Measurements from ENCODE around the gene LST1.
A peak's percentile ranks its signal among the peaks of the same experiment; 100 is the strongest.
"Not testable (repeated sequence)": the region's sequence is repeated elsewhere in the genome, so short reads cannot be mapped to it uniquely, and the experiment has no call there.

The LST1 gene

DNA sequence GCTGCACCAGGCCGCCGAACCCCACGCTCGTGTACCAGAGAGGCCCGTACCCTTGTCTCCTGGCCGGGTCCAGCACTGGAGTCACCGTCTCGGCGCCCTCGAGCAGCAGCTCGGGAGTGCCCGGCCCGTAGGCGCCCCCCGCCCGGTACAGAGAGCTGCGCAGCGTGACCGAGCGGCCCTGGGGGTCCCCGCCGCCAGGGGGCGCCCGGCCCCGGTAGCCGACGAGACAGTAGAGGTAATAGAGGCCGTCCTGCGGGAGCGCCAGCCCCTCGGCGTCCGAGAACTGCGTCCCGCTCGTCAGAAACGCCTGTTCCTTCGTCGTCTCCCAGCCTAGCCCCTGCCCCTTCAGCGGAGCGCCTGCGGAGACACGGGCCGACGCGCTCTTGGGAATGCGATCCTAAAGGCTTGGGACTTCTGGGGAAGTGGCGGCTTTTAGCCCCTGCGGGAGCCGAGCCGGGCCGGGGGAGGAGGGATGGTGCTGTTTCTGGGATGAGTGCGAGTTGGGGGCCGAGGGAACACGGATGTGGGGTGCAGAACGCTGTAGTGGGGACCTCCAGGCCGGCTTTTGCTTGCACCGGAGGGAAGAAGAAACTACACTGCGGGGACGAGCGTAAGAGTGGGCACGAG lies 5.2 kb upstream of the LST1 start:
- peak; percentile 94 for DNase-seq (ENCODE audit: low read depth, low spot score)

DNA sequence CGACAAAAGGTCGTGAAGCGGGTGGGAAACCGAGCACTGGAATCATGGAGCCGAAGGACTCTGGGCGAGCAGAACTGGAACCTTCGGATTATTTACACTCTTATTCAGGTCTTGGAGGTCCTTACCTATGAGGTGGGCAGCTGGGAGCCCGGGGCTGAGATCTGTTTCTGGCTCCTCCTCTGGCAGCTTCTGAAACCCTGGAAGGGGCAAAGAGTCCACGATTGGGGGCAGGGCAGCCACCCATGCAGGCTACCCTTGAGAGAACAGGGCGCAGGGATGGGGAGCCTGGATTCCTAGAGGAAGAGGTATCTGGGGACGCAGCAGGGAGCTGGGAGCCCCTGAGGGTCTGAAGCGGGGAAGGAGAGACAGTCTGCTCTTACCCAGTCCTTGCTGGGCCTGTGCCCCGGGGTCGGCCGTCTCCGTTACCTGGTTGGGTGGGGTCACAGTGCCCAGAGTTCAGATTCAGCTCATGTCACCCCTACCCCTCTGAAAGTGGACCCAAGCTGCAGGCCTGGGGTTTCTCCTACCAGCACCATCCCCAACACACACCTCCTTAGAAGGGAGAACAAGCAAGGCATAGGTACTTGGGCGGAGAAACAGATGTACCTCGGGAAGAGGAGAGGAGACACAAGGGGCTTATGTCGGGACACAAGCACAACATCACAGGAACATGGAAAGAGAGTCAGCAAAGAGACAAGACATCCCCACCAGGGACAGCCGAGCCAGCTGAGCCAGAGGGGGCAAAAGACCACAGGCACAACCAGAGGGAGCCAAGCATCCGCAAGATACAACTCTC lies 4.4 kb upstream of the LST1 start:
- no peak for DNase-seq (ENCODE audit: low read depth, low spot score)

DNA sequence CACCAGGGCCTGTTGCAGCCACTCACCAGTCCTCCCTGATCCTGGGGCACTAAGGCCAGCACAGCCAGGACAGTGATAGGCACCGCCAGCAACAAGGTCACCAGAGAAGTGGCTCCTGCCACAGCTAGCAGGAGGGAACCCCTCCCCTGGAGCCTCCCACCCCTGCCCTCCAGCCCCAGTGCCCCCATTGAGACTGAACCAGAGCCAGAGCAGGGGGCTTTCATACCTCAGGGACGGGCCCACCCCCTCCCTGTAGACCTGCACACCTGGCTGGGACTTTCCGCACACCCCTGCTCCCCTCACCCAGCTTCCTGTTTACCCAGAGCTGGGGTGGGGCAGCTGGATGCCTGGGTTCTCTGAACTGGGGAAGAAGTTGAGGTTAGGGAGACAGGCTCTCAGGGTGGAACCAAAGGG lies 3.8 kb upstream of the LST1 start, which contains the start of gene LTB:
Gene LTB (minus strand): TSS at position 195 of the 414 bp plus-strand sequence. CDS start 7 bp downstream, at position 188.
- no peak for DNase-seq (ENCODE audit: low read depth, low spot score)

DNA sequence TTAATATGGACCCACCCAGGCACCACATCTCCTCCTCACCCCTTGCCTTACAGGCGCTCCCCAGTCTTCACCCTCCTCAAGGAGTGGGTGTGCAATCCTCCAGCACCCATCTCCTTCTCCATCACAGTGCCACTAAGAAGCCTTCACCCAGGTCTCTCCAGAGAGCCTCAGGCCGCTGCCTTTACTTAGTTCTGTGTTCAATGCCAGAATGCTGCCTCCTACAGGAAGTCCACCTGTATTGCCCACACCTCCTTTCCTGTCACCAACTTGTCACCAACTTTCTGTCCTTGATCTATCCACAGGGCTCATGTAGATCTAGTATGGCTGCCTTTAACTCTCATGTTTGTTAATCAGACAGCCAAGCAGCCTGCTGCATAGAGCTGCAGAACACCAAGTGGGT lies 586 bp upstream of the LST1 start:
- DNase-seq (ENCODE audit: low read depth, low spot score) = no peak

DNA sequence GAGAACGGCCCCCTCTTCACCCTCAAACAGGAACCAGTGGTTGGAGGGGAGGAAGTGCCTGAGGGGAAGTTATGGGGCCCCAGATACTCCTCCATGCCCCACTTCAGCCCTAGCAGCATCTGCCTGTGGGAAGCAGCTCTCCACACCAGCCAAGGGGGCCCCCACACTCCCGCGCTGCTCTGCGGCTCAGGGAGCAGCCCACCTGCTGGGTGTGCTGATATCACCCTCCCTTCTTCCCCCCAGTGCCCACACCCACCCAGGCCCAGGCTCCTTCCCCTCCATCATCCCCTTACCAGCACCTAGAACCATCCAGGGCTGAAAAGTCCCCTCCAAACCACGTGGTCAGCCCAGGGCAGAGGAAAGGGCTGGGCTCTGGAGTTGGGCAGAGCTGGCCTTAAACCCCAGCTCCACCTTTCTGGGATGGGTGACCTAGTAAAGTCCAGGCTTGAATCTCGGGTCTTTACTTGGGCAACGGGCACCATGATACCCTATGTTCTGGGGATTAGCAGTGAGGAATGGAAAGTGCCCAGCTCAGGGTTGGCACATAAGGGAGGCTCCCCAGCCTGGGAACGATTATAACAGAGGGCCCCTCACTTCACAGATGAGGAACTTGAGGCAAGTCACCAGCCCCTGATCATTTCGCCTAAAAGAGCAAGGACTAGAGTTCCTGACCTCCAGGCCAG lies 663 bp downstream of the LST1 start:
- no peak for DNase-seq (ENCODE audit: low read depth, low spot score)

DNA sequence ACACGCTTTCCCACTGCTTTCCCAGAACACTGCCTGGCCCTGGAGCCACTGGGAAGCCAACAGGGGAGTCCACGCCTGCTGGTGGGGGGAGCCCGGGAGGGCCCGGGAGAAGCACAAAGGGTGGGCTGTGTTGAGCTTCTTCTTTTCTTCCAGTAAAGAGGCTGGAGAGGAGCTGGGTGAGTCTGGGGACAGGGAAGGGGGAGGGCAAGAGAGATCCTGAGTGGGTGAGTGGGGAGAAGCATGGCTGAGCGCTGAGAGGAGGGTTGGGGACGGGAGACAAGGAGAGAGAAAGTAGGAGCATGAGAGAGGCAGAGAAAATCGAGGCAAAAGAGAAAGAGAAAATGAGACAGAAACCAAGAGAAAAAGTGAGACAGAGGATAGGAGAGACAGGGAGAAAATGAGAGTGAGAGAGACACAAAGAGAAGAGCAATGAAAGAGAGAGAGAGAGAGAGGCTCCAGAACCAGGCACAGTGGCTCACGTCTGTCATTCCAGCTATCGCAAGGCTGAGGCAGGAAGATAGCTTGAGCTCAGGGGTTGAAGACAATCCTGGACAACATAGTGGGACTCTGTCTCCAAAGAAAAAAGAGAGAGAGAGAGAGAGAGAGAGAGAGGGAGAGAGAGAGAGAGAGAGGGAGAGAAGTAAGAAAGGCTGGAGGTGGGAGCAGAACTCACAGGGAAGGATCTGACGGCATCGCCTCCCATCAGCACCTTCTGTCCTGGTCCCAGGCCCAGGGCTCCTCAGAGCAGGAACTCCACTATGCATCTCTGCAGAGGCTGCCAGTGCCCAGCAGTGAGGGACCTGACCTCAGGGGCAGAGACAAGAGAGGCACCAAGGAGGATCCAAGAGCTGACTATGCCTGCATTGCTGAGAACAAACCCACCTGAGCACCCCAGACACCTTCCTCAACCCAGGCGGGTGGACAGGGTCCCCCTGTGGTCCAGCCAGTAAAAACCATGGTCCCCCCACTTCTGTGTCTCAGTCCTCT lies 2.0 kb downstream of the LST1 start:
- DNase-seq (ENCODE audit: low read depth, low spot score) = no peak

DNA sequence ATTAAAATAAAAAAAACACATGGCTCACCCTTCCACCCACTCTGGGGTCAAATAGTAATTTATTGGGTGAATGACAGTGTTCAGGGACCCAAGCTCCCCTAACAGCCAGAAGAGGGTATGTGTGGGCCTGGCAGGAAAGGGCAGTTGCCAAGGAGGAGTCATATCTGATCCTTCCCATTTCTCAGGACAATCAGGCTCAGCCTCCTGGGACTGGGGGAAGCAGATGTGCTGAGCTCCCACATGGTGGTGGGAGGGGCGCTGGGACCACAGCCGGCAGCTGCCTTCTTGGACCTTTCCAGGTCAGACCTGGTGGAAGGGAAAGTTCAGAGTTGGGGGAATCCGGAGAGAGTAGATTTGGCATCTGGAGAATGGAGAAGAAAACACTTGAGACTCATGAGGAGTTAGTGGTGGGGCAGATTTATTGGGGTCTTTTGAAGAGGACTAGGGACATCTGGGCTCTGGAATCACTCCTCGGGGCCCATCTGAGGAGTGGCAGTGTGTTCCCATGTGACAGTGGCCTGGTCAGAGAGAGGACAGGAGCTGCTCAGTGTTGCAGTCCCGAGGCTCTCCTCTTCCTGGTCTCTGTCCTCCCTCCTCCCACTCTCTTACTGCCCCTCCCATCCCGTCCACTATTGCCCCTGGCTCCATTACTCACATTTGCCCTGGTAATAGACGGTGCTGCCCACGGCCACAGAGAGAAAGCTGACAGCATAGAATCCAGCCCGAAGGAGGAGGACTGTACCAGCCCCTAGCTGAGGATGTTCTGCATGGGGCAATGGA lies 3.0 kb downstream of the LST1 start:
- no peak for DNase-seq (ENCODE audit: low read depth, low spot score)

DNA sequence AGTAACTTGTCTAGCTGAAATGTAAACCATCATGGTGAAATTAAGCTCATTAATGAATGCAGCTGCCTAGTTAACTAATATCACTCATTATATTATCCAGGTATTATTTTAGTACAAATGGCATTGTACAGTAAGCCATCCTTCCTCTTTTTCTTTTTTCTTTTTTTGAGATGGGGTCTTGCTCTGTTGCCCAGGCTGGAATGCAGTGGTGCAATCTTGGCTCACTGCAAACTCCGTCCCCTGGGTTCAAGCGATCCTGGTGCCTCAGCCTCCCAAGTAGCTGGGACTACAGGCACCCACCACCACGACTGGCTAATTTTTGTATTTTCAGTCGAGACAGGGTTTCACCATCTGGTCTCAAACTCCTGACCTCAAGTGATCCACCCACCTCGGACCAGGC lies 4.6 kb downstream of the LST1 start:
- not testable (repeated sequence) for DNase-seq (ENCODE audit: low read depth, low spot score)

DNA sequence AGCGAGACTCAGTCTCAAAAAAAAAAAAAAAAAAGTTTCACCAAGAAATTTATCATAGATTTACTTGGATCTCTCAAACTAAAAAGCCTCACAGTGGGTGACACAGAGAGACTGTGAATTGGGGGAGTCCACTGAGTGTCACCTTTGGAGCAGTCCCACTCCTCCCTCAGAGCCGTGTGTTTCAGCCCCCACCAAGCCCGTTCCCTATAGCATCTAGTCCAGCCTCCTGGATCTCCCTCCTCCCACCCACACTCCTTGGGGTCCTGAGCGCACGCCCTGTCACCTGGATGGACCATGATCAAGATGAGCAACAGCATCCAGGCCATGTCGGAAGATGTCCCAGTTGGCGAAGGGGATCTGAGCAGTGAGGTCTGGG lies 6.3 kb downstream of the LST1 start:
- DNase-seq (ENCODE audit: low read depth, low spot score) = no peak

DNA sequence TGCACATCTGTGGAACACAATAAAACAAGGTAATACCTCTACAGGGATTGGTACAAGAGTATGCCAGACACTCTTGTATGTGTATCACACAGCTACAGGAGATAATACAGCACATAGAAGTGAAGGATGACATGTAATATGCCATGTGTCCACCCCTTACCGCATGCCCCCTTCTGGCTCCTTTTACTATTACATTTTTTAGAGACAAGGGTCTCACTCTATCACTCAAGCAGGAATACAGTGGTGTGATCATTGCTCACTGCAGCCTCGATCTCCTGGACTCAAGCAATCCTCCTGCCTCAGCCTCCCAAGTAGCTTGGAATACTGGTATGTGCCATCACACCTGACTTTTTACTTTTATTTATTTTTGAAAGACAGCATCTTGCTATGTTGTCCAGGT lies 10.9 kb downstream of the LST1 start:
- DNase-seq (ENCODE audit: low read depth, low spot score) = peak; percentile 27

DNA sequence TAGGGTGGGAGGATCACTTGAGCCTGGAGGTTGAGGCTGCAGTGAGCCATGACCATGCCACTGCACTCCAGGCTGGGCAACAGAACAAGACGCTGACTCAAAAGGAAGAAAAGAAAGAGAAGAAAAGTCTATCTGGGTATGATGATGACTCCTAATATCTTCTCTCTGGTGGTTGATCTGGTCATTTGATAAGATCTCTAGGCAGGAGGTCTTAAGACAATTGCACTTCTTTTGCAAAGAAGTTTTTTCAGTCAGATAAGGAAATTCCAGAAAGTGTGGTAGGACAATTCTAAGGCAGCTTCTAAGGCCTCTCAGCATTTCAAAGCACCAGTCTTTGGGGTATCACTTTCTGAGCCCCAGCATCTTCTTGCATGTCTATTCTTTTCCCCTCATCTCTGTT lies 21.2 kb downstream of the LST1 start:
- DNase-seq (ENCODE audit: low read depth, low spot score) = no peak

DNA sequence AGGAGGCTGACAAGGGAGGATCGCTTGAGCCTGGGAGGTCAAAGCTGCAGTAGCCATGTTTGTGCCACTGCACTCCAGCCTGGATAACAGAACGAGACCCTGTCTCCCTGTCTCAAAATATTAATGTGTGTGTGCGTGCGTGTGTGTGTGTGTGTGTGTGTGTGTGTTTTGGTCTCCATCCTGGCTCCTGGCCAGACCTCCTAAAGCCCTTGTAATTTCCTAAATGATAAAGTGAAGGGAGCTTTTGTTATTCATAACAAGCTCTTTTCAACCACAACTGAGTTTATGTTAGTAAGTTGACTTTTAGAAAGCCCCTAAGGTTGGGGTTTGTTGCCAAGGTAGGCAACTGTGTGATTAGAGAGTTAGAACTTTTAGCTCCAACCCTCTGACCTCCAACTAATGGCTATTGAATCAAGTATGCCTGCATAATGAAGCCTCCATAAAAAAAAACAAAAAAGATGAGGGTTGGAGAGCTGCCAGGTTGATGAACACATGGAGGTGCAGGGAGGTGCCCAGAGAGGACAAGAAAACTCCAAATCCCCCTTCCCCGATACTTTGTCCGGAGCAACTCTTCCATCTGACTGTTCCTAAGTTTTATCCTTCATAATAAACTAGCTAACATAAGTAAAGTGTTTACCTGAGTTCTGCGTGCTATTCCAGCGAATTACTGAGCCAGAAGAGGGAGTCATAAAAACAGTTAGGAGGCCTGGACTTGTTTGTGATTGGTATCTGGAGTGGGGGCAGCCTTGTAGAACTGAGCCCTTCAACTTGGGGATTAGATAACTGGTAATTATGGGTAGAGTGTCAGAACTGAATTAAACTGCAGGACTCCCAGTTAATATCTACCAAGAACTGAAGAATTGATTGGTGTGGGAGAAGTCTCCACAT lies 23.7 kb downstream of the LST1 start:
- no peak for DNase-seq (ENCODE audit: low read depth, low spot score)

DNA sequence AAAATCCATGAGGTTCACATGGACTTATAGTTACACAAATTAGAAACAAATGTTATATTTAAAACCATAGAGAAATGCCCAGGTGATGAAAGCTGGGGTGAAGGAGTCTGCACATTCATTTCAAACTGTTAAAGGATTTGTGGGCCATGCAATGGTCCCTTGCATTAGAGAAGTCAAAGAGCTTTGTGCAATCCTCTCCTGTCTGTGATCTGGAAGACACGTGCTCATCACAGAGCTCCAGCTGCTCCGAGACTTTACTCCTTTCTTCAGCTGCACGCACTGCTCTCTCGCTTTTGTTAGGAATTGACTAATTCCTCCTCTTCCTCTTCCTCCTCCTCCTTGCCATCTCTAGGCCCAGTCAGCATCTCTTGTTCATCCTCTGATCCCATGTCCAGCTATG lies 24.9 kb downstream of the LST1 start:
- no peak for DNase-seq (ENCODE audit: low read depth, low spot score)

DNA sequence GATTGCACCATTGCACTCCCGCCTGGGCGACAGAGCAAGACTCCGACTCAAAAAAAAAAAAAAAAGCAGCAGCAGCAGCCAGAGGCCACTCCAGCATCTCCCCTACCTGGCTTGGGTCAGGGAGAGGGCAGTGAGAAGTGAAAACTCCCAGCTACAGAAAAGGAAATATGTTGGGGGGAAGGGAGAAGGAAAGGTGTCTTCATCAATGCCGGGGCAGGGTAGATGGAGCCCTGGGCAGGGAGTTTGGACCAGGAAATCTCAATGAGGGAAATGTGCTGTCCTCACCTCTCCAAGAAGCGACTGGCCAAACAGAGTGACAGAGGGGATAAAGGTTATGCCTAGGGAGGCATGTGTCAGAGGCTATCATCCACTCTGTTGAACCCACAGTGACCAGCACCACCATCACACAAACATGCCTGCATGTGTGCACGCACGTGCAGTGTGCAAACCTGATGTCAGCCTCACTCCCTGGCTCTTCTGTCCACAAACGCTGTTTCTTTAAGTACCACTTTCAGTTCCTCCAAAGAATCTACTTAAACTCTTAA lies 28.1 kb downstream of the LST1 start:
- no peak for DNase-seq (ENCODE audit: low read depth, low spot score)

DNA sequence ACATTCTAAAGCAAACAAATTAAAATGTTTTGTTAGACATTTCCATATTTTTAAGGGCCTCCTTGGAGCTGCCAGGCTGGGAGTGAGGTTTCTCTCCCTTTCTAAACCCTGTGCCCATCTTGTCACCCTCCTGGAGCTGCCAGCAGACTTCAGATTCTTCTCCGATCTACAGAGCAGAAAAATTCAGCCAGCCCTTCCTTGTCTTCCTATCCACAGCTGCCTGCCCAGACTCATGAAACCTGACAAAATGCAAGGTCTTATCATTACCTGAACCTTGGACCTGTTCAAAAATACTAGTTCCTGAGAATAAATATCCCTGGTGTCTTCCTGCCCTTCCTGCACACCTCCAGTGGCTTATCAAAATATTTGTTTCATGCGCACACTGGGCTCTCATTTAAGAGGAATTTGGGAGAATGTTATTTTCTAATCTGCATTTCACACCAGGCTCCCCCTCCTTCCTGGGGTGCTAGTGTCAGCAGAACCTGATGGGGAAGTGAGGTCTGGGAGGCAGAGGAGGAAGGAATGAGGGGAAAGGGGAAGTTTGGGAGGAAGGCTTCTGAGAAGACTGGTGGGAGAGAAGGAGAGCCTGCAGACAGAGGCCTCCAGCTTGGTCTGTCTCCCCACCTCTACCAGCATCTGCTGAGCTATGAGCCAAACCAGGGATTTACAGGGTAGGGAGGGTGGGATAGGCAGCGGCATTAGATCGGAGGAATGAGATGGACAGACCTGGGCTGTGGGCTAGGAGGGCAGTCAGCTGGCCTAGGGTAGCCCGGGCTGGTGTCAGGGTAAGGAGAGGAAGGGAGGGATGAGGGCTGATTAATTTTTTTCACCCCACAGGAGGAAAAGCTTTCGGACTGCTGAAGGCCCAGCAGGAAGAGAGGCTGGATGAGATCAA lies 28.9 kb downstream of the LST1 start, which contains the start of gene AIF1:
Gene AIF1 (plus strand): TSS at position 551 of the 895 bp plus-strand sequence. CDS start 96 bp downstream, at position 647.
- no peak for DNase-seq (ENCODE audit: low read depth, low spot score)

DNA sequence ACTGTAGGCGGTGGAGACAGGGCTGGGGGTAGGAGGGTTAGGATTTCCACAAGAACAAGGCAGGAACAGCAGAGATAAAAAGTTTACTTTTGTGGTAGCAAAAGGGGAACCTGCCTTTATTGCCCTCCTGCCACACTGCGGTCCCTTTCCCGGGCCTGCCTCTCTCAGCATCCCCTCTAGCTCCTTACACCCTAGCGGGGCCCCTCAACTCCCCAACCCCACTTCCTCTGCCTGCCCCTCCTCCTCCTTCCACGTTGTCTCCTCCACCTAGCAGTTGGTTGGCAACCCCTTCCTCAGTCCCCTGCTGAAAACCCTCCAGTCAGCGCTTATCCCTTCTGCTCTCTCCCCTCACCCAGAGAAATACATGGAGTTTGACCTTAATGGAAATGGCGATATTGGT lies 29.7 kb downstream of the LST1 start:
- DNase-seq (ENCODE audit: low read depth, low spot score) = no peak

DNA sequence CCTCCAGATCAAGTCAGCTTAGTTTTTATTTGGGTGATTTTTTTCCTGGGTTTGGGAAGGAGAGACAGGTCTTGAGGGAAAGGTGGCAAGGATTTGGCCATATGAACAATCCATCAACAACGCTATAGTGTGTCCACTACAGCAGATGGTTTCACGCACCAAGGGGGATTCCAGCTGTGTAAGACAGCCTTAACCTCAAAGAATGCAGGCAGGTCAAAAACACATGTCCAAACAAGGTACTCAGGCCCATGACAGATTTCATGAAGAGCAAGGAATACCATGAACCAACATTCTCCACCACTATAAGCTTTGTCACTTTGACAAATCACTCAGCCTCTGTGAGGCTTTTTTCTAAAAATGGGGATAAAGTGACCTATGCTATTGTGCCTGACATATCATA lies 30.9 kb downstream of the LST1 start:
- no peak for DNase-seq (ENCODE audit: low read depth, low spot score)

All from astrocyte of the hippocampus (primary cell).